GM12873 (cell line): ENCODE measurements around the gene BTNL2.

ENCODE experiments used
- TF ChIP-seq, protein P1 (sequence below): IDR thresholded peaks from 2 replicates; pipeline ENCODE4 v1.5.1; 2012; ENCODE audit warnings: low read depth, mild to moderate bottlenecking, moderate library complexity, low read length, control low read depth; ENCODE audit not compliant: insufficient read depth; ENCODE audit errors: missing control alignments

Gene BTNL2, protein sequence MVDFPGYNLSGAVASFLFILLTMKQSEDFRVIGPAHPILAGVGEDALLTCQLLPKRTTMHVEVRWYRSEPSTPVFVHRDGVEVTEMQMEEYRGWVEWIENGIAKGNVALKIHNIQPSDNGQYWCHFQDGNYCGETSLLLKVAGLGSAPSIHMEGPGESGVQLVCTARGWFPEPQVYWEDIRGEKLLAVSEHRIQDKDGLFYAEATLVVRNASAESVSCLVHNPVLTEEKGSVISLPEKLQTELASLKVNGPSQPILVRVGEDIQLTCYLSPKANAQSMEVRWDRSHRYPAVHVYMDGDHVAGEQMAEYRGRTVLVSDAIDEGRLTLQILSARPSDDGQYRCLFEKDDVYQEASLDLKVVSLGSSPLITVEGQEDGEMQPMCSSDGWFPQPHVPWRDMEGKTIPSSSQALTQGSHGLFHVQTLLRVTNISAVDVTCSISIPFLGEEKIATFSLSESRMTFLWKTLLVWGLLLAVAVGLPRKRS

DNA sequence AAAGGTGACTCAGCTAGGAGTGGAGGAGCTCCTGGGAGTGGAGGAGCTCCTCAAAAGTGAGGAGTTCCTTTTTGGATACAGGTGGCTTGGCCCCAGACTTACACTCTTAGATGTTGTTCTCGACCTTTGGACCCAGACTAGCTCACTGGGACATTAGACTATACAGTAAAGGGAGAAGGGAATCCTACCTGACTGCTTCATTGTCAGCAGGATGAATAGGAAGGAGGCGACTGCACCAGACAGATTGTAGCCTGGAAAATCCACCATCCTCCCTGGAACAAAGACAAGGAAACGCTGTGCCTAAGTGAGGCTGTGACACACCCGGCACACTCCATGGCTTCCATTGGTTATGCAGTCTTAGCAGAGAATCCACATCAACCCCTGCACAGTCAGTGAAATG, at the start of gene BTNL2:
Gene BTNL2 (minus strand): TSS at position 325 of the 400 bp plus-strand sequence. CDS start 58 bp downstream, at position 267.
- TF ChIP-seq, protein P1, sequence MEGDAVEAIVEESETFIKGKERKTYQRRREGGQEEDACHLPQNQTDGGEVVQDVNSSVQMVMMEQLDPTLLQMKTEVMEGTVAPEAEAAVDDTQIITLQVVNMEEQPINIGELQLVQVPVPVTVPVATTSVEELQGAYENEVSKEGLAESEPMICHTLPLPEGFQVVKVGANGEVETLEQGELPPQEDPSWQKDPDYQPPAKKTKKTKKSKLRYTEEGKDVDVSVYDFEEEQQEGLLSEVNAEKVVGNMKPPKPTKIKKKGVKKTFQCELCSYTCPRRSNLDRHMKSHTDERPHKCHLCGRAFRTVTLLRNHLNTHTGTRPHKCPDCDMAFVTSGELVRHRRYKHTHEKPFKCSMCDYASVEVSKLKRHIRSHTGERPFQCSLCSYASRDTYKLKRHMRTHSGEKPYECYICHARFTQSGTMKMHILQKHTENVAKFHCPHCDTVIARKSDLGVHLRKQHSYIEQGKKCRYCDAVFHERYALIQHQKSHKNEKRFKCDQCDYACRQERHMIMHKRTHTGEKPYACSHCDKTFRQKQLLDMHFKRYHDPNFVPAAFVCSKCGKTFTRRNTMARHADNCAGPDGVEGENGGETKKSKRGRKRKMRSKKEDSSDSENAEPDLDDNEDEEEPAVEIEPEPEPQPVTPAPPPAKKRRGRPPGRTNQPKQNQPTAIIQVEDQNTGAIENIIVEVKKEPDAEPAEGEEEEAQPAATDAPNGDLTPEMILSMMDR: no peak

DNA sequence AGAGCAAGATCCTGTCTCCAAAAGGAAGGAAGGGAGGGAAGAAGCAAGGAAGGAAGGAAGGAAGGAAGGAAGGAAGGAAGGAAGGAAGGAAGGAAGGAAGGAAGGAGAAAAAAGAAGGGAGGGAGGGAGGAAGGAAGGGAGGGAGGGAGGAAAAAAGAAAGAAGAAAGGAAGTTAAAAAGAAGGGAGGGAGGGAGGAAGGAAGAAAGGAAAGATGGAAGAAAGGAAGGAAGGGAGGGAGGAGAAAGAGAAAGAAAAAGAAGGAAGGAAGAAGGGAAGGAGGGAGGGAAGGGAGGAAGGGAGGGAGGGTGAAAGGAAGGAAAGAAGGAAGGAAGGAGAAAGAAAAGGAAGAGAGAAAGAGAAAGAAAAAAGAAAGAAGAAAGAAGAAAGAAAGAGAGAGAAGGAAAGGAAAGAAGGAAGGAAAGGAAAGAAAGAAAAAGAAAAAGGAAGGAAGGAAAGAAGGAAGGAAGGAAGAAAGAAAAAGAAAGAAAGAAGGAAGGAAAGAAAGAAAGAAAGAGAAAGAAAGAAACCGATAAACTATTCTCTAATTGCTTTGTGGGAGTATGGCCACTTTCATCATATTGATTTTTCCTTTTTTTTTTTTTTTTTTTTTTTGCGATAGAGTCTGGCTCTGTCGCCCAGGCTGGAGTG, 42.2 kb upstream of the BTNL2 start:
- TF ChIP-seq, protein P1: no peak

DNA sequence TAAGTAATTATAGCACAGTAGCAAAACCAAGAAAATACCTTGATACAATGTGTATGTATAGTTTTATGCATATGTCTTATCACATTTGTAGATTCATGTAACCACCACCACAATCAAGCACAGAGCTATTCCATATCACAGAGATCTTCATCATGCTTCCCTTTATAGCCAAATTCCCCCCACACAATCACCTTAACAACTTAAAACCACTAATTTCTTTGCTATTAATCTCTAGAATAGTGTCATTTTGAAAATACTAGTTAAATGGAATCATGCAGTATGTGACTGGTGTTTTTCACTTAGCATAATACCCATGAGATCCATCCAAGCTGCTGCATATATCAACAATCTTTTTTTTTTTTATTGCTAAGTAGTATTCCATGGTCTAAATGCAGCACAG, 41.0 kb upstream of the BTNL2 start:
- TF ChIP-seq, protein P1: no peak

DNA sequence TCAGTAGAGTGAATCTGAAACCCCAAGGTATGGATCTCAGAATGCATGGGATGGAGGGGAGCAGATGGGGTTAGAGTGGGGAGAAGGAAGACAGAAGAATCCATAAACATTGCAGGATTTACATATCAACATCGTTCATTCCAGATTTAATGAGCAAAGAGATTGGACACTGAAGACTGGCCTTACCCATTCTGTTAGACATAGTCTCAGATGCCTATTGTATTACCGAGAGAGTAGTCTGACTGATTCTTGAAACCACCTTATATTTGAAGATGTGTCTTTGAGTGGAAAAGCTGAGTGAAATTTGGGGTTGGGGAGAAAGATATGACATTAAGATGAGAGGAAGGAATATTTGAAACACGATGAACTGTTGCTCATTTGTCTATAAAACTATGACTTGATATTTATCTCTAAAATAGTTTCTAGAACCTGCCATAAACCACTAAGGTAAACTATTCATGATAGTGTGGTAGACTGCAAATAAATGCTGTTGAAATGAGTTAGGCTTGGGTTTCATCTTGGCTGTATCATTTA, 38.4 kb upstream of the BTNL2 start:
- TF ChIP-seq, protein P1: no peak

DNA sequence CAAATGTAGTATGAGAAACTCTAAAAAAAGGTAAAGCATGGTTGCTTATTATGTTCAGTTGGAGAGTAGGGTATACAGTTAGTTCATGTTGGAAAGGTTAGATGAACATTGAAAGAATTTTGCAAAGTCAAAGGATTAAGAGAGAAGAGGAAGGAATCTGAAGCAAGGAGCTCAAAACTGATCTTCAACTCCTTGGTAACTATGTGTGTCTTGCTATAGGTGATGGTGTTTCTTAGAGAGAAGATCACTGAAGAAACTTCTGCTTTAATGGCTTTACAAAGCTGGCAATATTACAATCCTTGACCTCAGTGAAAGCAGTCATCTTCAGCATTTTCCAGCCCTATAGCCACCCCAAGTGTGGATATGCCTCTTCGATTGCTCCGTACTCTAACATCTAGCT, 37.5 kb upstream of the BTNL2 start:
- TF ChIP-seq, protein P1: no peak

DNA sequence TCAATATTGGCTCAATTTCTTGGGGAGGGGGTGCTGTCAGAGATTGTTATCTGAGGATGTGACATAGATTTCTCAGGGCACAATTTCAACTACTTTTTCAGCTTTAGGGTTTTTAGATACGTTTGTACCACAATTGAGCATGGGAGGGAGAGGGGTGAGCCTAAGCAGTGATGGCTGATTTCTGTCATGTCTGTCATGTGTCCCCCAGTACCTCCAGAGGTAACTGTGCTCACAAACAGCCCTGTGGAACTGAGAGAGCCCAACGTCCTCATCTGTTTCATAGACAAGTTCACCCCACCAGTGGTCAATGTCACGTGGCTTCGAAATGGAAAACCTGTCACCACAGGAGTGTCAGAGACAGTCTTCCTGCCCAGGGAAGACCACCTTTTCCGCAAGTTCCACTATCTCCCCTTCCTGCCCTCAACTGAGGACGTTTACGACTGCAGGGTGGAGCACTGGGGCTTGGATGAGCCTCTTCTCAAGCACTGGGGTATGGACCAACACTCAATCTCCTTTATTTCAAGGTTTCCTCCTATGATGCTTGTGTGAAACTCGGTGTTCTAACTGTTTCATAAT, 36.1 kb upstream of the BTNL2 start:
- TF ChIP-seq, protein P1: no peak

DNA sequence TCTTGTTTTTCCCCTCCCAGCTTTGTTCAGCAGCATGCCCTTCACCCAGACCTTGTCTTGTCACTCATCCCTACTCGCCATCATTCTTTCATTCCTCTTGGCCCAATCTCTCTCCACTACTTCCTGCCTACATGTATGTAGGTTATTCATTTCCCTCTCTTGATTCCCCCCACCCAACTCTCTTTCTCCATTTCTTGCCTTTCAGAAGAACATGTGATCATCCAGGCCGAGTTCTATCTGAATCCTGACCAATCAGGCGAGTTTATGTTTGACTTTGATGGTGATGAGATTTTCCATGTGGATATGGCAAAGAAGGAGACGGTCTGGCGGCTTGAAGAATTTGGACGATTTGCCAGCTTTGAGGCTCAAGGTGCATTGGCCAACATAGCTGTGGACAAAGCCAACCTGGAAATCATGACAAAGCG, 35.3 kb upstream of the BTNL2 start:
- TF ChIP-seq, protein P1: no peak
